Renal cortex interstitium (tissue), 11 donors: ENCODE measurements around the gene ZSCAN18. TPM values are rescaled to one million over a fixed set of nuclear protein-coding genes. Genes with fewer than 3 reads are reported as not detected.

Experiments used
- DNase-seq, 11 donors: peaks; one replicate each; pipeline ENCODE4 v3.0.0-alpha.2; 2013; ENCODE audit warnings: low read depth in 9 of 11, low spot score in 4 of 11; ENCODE audit errors: extremely low read depth in 1 of 11
- polyA plus RNA-seq, 3 donors: library from polyadenylated mRNA; unstranded; fragments of 120-200 nt; gene quantifications; one replicate each; pipeline ENCODE4 v1.2.1, GENCODE V29; 2013; ENCODE audit not compliant: insufficient read length in 3 of 3

Gene ZSCAN18
- polyA plus RNA-seq, 3 donors: 79.0 to 116 (median 98.4) TPM

- DNase-seq: no peak
These were observed 2.7 kb downstream of the ZSCAN18 start for GRCh38 chr19:58095328-58095727.

GRCh38 chr19:58093071-58093470, 5.0 kb downstream of the ZSCAN18 start:
- DNase-seq: no peak

DNA sequence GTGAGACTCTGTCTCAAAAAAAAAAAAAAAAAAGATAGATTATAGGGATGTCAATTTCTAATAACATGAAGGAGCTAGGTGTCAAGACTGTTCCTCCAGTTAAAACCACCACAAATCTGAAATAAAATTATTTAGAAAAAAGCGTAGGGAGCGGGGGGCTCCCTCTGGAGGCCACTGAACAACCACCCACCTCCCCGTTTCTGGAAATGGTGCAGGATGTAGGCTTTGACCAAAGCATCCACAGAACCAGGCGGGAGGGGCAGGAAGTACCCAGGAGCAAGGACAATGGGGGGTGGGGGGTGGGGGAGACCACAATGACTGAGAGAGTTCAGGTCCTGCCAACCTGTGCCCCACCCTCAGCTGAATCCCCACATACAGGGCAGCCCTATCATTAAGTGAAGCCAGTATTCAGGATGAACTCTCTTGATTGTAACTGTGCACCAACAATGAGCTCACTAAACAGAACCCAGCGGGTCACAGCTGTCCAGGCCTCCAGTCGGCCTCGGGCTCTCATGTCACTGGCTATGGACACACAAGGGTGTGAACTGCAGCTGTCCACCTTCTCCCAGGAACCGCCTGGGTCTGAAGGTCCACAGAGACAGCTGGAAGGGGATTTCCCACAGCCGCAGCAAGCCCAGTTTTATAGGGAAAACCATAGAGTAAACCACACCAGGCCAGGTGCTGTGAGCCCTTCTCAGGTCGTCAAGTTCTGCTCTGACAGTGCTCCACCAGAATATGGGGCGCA, 6.6 kb downstream of the ZSCAN18 start:
- no peak for DNase-seq

GRCh38 chr19:58089846-58090245, 8.2 kb downstream of the ZSCAN18 start:
- no peak for DNase-seq

DNA sequence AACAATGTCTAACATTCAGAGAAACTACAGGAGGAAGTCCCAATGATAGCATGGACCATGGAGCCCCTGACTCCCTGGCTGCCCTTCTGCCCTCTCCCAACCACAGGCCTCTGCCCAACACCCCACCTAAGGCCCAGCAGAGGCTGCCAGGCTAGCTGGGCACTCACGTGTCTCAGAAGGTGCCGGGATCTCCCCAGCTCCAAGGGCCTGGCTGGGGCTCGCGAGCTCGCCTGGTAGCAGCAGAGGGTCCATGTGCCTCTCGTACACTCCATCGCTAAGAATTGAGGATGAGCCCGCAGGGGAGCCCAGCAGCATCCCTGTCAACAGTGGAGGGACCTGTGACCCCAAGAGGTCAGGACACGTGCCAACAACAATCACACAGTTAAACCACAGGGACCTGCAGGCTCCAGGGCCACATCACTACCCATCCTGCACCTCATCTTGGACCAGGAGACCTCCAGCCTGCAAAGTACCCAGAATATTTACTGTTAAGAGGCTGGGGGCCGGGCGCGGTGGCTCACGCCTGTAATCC, 9.4 kb downstream of the ZSCAN18 start:
- no peak for DNase-seq

DNA sequence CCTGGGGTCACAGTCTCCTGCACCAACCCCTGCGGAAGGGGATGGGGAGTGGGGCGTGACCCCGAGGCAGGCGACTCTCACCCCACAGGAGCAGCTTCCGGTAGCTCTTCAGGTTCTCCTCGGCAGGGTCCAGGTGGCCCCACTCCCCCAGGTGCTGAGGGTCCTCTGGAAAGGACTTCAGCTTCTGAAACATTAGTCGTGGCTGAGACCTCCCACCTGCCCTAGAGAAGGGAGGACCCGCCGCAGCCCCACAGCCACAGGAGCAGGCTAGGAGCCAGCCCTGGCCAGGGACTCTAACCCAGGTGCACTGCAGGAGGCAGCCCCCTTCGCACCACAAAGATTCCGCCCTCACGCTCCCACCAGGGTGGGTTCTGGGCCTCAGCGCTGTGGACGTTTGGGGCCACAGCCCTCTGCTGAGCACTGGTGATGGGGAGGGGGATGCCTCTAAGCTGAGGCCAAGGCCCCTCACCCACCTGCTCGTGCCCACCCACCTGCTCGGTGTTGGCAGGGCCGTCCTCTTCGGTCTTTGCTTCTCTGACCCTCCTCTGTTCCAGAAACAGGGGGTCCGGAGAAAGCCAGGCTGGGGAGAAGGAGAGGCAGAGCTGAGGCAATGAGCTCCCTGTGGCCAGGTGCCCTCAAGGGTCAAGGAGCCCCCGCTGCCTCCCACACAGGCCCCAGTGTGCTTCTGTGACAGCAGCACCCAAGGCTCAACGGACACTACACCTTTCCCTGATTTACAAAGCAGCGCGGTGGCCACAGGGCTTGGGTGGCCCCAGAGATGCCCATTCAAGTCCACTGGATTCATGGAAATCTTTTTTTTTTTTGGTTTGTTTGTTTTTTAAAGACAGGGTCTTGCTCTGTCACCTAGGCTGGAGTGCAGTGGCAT, 11.0 kb downstream of the ZSCAN18 start:
- no peak for DNase-seq

- no peak for DNase-seq
These were observed 12.6 kb downstream of the ZSCAN18 start for GRCh38 chr19:58085348-58085875.

DNA sequence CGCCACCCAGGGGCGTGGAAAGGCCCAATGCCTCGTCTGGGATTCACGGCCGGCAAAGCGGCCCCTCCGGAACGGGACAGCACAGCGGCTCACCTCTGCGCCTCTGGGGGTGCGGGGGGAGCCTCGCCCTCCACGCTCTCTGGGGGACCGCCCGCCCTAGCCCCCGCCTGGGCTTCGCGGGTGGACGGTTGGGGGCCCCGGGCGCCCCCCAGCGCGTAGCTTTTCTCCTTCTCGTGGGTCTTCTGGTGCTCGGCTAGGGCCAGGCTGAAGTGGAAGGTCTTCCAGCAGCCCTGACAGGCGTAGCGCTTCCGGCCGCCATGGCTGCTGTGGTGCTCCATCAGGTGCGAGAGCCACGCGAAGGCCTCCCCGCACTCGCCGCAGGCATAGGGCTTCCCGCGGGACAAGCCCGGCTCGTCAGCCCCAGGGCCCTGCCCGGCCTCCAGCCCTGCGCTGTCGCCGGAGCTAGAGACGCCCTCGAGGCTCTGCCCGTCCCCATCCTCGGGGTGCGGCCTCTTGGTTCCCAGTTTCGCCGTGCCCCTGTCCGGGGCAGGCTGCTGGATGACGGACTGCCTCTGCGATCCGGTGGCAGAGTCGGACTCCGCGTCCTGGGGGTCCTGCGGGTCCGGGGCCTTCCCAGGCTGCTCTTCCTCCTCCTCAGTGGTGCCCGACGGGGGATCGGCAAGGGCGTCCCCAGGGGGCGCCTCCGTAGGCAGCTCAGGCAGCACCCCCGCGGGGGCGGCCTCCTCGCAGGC, 13.3 kb downstream of the ZSCAN18 start:
- no peak for DNase-seq

- DNase-seq: no peak
These were observed 15.0 kb downstream of the ZSCAN18 start for GRCh38 chr19:58083021-58083420.

- DNase-seq: no peak
These were observed 18.2 kb downstream of the ZSCAN18 start for GRCh38 chr19:58079792-58080191.

- DNase-seq: no peak
These were observed 30.7 kb downstream of the ZSCAN18 start for GRCh38 chr19:58067240-58067912.

- DNase-seq: no peak
These were observed 34.3 kb downstream of the ZSCAN18 start for GRCh38 chr19:58063712-58064111.

- no peak for DNase-seq
These were observed 37.8 kb downstream of the ZSCAN18 start for GRCh38 chr19:58060231-58060630.

DNA sequence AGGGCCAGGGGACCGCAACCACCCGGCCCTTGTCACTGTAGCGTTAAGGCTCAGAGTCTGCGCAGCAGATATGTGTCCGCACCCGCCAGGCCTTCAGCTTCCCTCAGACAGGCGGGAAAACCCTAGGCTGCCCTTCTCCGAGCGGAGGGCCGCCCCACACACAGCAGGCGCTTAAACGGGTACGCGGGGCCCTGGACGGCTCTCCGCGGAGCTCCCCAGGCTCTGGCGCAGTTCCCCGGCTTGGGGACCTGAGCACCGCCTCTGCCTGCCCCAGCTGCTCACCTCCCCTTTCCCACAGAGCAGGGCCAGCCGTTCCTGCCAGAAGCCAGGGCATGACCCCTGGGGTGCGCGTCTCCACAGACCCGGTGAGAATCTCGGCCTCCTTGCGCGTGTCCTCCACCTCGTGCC, 38.4 kb downstream of the ZSCAN18 start:
- no peak for DNase-seq

DNA sequence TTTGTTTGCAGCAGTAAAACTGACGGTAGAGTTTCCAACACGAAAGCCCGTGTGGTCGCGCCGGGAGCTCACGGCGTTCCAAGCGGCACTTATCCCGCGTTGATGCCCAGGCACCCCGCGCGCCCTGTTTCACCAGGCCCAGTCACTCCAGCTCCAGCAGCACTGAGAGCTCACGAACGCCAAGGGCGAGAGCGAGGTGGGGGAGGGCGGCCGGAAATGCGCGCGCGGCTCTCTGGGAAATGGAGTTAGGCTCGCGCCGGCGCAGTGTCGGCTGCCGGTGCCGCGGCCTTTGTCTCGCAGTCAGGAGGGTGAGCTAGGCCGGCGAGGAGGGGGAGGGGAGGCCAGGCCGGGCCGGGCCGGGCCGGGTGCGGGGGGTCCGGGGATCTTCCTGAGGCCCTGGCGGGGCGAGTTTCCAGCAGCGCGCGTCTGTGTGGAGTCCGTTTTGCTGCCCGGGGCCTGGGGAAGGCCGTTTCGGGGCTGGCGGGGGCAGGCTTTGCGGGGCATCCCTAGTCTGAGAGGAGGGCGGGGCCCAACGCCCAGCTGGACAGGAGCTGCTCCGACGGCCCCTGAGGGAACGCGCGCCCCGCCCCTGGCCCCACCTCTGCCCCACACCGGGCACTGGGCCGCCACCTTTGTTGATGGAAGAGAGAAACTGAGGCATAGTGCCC, 38.9 kb downstream of the ZSCAN18 start, which contains the start of gene ZNF135:
Gene ZNF135, plus strand, starts transcription at position 280 of the 668 bp plus-strand sequence. CDS start 721 bp downstream, outside the sequence.
- peak; percentile 66 to 93 (median 89) for DNase-seq

DNA sequence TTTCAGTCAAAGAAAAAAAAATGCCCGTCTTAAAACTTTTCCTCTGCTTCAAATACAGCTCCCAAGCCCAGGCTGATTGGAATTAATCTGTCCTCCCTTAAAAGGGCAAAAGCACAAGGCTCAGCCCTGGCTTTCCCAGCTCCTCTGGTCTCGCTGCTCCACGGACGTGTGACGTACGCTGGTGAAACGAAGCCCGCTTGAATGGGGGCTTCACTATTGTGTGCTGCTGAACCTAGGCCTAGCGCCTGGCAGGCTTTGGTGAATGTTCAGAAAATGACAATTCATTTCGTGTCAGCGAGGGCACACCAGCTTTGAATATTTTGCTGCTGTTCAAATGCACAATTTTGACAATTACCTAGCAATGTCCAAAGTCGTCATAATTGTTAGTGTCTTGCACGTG, 39.6 kb downstream of the ZSCAN18 start:
- no peak for DNase-seq

GRCh38 chr19:58056861-58057260, 41.2 kb downstream of the ZSCAN18 start:
- DNase-seq: no peak

- no peak for DNase-seq
These were observed 41.8 kb downstream of the ZSCAN18 start for GRCh38 chr19:58056261-58056660.
